HCT116 (cell line): ENCODE data around the gene HIBADH. TPM values are rescaled to one million over a fixed set of nuclear protein-coding genes. Genes with fewer than 3 reads are reported as not detected.

Experiments
- ATAC-seq: fragments of 200-7000 bp; cut with Tn5 transposase; 2 replicates; pipeline ENCODE4 v1.9.1; 2020; ENCODE audit warnings: mild to moderate bottlenecking, moderate library complexity
- BruUV-seq: library from RNA; stranded (reverse); fragments of 400-500 nt; replicated peaks from 2 replicates; lab custom pipeline; 2021; lab: Mats Ljungman, UMichigan
- CTCF ChIA-PET: fragments of 300-600 bp; sonication (Branson Sonifier 250); formaldehyde crosslinking; loops from one replicate; lab custom pipeline; 2021; ENCODE audit warnings: antibody characterized with exemption; lab: Charles Lee
- POLR2A ChIA-PET: fragments of 300-600, 350-600 bp; sonication (Branson Sonifier 250); formaldehyde crosslinking; loops from one replicate; lab custom pipeline; 2021; ENCODE audit warnings: antibody characterized with exemption; lab: Charles Lee
- RAD21 ChIA-PET, 2 experiments: fragments of 300-600 bp; sonication (Branson Sonifier 250); formaldehyde crosslinking; loops; one replicate each; lab custom pipeline; 2023; ENCODE audit warnings: low total read pairs in 2 of 2; ENCODE audit not compliant: uncharacterized antibody in 2 of 2, unreplicated experiment in 2 of 2, low non-redundant PET in 1 of 2; lab: Charles Lee
- DNase-seq: peaks from one replicate; pipeline ENCODE4 v3.0.0-alpha.2; 2010; ENCODE audit warnings: low read depth, low spot score
- H2AFZ ChIP-seq: fragments of 200-600 bp; shearing (Covaris generic), sonication (generic); 2 replicates; pipeline ENCODE4 v1.6.1; 2017; ENCODE audit warnings: low read depth, mixed run types, mixed read lengths, antibody characterized with exemption, low read length; ENCODE audit not compliant: poor library complexity, severe bottlenecking
- H3K27ac ChIP-seq: 2 replicates; pipeline ENCODE4 v1.5.1; 2012; ENCODE audit warnings: low read depth, low read length
- H3K27me3 ChIP-seq: fragments of 200-600 bp; sonication (generic); 2 replicates; pipeline ENCODE4 v1.6.1; 2016; ENCODE audit warnings: mixed run types, low read length, mixed read lengths; ENCODE audit not compliant: insufficient read depth
- H3K36me3 ChIP-seq, 2 experiments: fragments of 200-500 bp in 1 of 2; fragments of 200-600 bp in 1 of 2; sonication (Bioruptor generic) in 1 of 2; sonication (generic) in 1 of 2; 2 replicates each; pipeline versions ENCODE4 v1.5.1 to v1.6.1; 2014 to 2016; ENCODE audit warnings: low read length in 2 of 2, inconsistent platforms in 1 of 2, mixed read lengths in 1 of 2, mixed run types in 1 of 2; ENCODE audit not compliant: insufficient read depth in 2 of 2, control insufficient read depth in 1 of 2
- H3K4me1 ChIP-seq, 2 experiments: fragments of 200-600 bp in 1 of 2; sonication (generic) in 1 of 2; 2 replicates each; pipeline versions ENCODE4 v1.5.1 to v1.6.1; 2012 to 2017; ENCODE audit warnings: low read length in 2 of 2, inconsistent platforms in 1 of 2, mild to moderate bottlenecking in 1 of 2, mixed read lengths in 1 of 2, mixed run types in 1 of 2, moderate library complexity in 1 of 2; ENCODE audit not compliant: insufficient read depth in 2 of 2, control insufficient read depth in 1 of 2
- H3K4me2 ChIP-seq: fragments of 200-600 bp; sonication (generic); 2 replicates; pipeline ENCODE4 v1.6.1; 2017; ENCODE audit warnings: mixed run types, low read length, mixed read lengths
- H3K4me3 ChIP-seq, 2 experiments: fragments of 200-600 bp in 1 of 2; sonication (generic) in 1 of 2; replicated peaks in 1 of 2; 2 replicates each; pipeline ENCODE4 v1.5.1; 2011 to 2016; ENCODE audit warnings: low read length in 2 of 2, control low read depth in 1 of 2, low read depth in 1 of 2, mild to moderate bottlenecking in 1 of 2, mixed read lengths in 1 of 2, mixed run types in 1 of 2
- H3K79me2 ChIP-seq: fragments of 200-600 bp; sonication (generic); 2 replicates; pipeline ENCODE4 v1.6.1; 2017; ENCODE audit warnings: mild to moderate bottlenecking, mixed run types, low read length, moderate library complexity, mixed read lengths; ENCODE audit not compliant: insufficient read depth
- H3K9ac ChIP-seq: fragments of 200-600 bp; sonication (generic); 2 replicates; pipeline ENCODE4 v1.6.1; 2016; ENCODE audit warnings: low read length, mixed read lengths
- H3K9me2 ChIP-seq: fragments of 200-600 bp; sonication (generic), shearing (Covaris generic); 2 replicates; pipeline ENCODE4 v1.6.1; 2017; ENCODE audit warnings: mixed run types, mild to moderate bottlenecking, moderate library complexity; ENCODE audit not compliant: insufficient read depth
- H3K9me3 ChIP-seq, 2 experiments: fragments of 200-500 bp in 1 of 2; fragments of 200-600 bp in 1 of 2; sonication (Bioruptor generic) in 1 of 2; sonication (generic) in 1 of 2; 2 replicates each; pipeline ENCODE4 v1.6.1; 2014 to 2017; ENCODE audit warnings: low read length in 2 of 2, mixed read lengths in 2 of 2, inconsistent platforms in 1 of 2, low read depth in 1 of 2, mild to moderate bottlenecking in 1 of 2, mixed run types in 1 of 2, moderate library complexity in 1 of 2; ENCODE audit not compliant: control insufficient read depth in 1 of 2, insufficient read depth in 1 of 2
- H4K20me1 ChIP-seq: fragments of 200-600 bp; sonication (generic), shearing (Covaris generic); 2 replicates; pipeline ENCODE4 v1.6.1; 2017; ENCODE audit warnings: mixed run types, mild to moderate bottlenecking, moderate library complexity; ENCODE audit not compliant: insufficient read depth
- ATF3 ChIP-seq: IDR thresholded peaks from 2 replicates; pipeline ENCODE4 v1.6.1; 2012
- EZH2 ChIP-seq: fragments of 200-600 bp; sonication (generic); IDR thresholded peaks from 2 replicates; pipeline ENCODE4 v1.6.1; 2017; ENCODE audit warnings: antibody characterized with exemption, mixed run types
- EZH2phosphoT487 ChIP-seq: fragments of 200-600 bp; IDR thresholded peaks from 2 replicates; pipeline ENCODE4 v1.6.1; 2018; ENCODE audit warnings: antibody characterized with exemption, borderline replicate concordance
- FOSL1 ChIP-seq: IDR thresholded peaks from 2 replicates; pipeline ENCODE4 v1.6.1; 2012; ENCODE audit warnings: low read depth
- POLR2A ChIP-seq: IDR thresholded peaks from 2 replicates; pipeline ENCODE4 v1.7.0; 2011; ENCODE audit warnings: borderline replicate concordance; ENCODE audit not compliant: insufficient read depth, insufficient read length; ENCODE audit errors: extremely low read depth
- RAD21 ChIP-seq: IDR thresholded peaks from 2 replicates; pipeline ENCODE4 v1.6.1; 2012; ENCODE audit warnings: low read depth, mild to moderate bottlenecking
- SIN3A ChIP-seq: IDR thresholded peaks from 2 replicates; pipeline ENCODE4 v1.6.1; 2012; ENCODE audit warnings: low read depth
- YY1 ChIP-seq: IDR thresholded peaks from 2 replicates; pipeline ENCODE4 v1.6.1; 2011; ENCODE audit warnings: low read length, low read depth, moderate library complexity, mild to moderate bottlenecking; ENCODE audit not compliant: insufficient replicate concordance; ENCODE audit errors: extremely low read depth
- intact Hi-C: fragments of 100-400 bp; cut with micrococcal nuclease; formaldehyde crosslinking; loops from 2 replicates; pipeline ENCODE4 v1.10.0; 2022
- total RNA-seq: library from RNA; stranded (reverse); gene quantifications from one replicate; pipeline ENCODE4 v1.2.1, GENCODE V29; 2021; ENCODE audit not compliant: unreplicated experiment
- TF ChIP-seq, protein P1 (sequence below): IDR thresholded peaks from 2 replicates; pipeline ENCODE4 v1.6.1; 2012

The HIBADH gene
- total RNA-seq, 1 experiment from 2014 or later: 32.4 TPM

- H3K27me3 ChIP-seq: no peaks in the 10 kb centered on the region
- POLR2A ChIA-PET: no interaction called here
- no peaks in the 10 kb centered on the region for H4K20me1 ChIP-seq
- intact Hi-C loops: loop anchor here (1.0 to 5.0 kb wide), 4 partner anchors 54 to 332 kb away; partner anchors contain the start of gene TAX1BP1
- CTCF ChIA-PET: interaction anchor here (2.0 kb wide), 1 partner anchor 331 kb away, joined by 6 read pairs; no protein-coding TSS in a partner anchor
- ATAC-seq (no peak), DNase-seq (no peak)
- H3K27ac ChIP-seq: no peak overlapping the region
- no peak overlapping the region for H3K4me2 ChIP-seq
- H3K79me2 ChIP-seq: no peaks in the 10 kb centered on the region
- TF ChIP-seq, protein P1, sequence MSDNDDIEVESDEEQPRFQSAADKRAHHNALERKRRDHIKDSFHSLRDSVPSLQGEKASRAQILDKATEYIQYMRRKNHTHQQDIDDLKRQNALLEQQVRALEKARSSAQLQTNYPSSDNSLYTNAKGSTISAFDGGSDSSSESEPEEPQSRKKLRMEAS: no peak
- TF ChIP-seq EZH2phosphoT487 (no peak), POLR2A (no peak), FOSL1 (no peak), RAD21 (no peak), EZH2 (no peak), ATF3 (no peak)
- BruUV-seq: no TSS peak
- H3K9me3 ChIP-seq: no peaks in the 10 kb centered on the region
- RAD21 ChIA-PET: interaction anchor here in 1 of 2 experiments (1.0 kb wide), 1 partner anchor 86 kb away, joined by 4 read pairs; no protein-coding TSS in a partner anchor
- no peaks in the 10 kb centered on the region for H3K36me3 ChIP-seq
- no peak overlapping the region for H2AFZ ChIP-seq
- no peaks in the 10 kb centered on the region for H3K9me2 ChIP-seq
- H3K9ac ChIP-seq: no peak overlapping the region
- no peak overlapping the region for H3K4me3 ChIP-seq
- H3K4me1 ChIP-seq: peaks cover 0 to 17% of the 10 kb centered on the region in 2 experiments; a peak in 2 of 4 replicates
Observed at GRCh38 chr7:27688646-27689045, 26.0 kb upstream of the HIBADH start.

GRCh38 chr7:27688056-27688455 lies 25.4 kb upstream of the HIBADH start:
- Histone ChIP-seq H3K4me1 (peaks cover 0 to 17% of the 10 kb centered on the region in 2 experiments; a peak in 2 of 4 replicates), H3K27ac (no peak overlapping the region), H2AFZ (no peak overlapping the region), H3K36me3 (no peaks in the 10 kb centered on the region), H4K20me1 (no peaks in the 10 kb centered on the region), H3K9ac (no peak overlapping the region), H3K9me2 (no peaks in the 10 kb centered on the region), H3K79me2 (no peaks in the 10 kb centered on the region), H3K4me2 (no peak overlapping the region), H3K4me3 (no peak overlapping the region), H3K27me3 (no peaks in the 10 kb centered on the region), H3K9me3 (no peaks in the 10 kb centered on the region)
- intact Hi-C loops: loop anchor here (5.0 kb wide), 2 partner anchors 54 to 84 kb away; partner anchors contain the start of gene TAX1BP1
- ChIA-PET CTCF (no interaction called here), RAD21 (no interaction called here), POLR2A (no interaction called here)
- TF ChIP-seq POLR2A: no peak
- no peak for TF ChIP-seq SIN3A
- no peak for TF ChIP-seq EZH2phosphoT487
- TF ChIP-seq FOSL1: no peak
- no peak for TF ChIP-seq YY1
- ATAC-seq: no peak
- no peak for DNase-seq
- BruUV-seq: no TSS peak
